Measurements from ENCODE around the gene HRC.
"Not testable (repeated sequence)": the region's sequence is repeated elsewhere in the genome, so short reads cannot be mapped to it uniquely, and the experiment has no call there.

HRC gene

DNA sequence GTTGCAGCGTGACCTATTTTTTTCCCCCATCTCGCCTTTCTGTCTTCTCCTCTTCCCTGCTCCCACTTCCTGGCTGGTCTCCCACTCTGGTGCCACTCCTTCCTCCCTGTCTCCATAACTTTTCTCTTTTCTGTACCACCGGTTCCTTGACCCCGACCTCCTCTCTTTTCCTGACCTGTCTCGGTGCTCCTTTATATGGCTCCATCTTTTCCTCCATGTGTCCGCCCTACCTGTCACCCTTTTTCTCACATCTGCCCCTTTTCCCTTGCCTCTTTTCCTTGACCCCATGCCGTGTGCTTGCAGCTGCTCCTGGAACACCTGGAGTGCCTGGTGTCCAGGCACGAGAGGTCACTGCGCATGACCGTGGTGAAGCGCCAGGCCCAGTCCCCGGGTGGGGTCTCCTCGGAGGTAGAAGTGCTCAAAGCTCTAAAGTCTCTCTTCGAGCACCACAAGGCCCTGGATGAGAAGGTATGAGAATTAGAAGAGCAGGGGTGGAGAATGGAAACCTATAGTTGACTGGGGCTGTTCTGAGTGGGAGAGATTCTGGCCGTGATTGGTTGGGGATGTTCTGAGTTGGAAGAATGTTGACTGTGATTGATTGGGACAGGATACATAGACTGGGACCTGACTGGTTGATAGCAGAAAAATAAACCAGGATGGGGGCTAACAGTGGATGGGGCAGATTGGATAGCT, 26.5 kb downstream of the HRC start:
- TF ChIP-seq, protein P1, sequence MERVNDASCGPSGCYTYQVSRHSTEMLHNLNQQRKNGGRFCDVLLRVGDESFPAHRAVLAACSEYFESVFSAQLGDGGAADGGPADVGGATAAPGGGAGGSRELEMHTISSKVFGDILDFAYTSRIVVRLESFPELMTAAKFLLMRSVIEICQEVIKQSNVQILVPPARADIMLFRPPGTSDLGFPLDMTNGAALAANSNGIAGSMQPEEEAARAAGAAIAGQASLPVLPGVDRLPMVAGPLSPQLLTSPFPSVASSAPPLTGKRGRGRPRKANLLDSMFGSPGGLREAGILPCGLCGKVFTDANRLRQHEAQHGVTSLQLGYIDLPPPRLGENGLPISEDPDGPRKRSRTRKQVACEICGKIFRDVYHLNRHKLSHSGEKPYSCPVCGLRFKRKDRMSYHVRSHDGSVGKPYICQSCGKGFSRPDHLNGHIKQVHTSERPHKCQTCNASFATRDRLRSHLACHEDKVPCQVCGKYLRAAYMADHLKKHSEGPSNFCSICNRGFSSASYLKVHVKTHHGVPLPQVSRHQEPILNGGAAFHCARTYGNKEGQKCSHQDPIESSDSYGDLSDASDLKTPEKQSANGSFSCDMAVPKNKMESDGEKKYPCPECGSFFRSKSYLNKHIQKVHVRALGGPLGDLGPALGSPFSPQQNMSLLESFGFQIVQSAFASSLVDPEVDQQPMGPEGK (CRISPR knock-in tag; IDR thresholded peaks at IDR 0.05; ENCODE audit: borderline replicate concordance), result no peak
- ATAC-seq, result no peak

DNA sequence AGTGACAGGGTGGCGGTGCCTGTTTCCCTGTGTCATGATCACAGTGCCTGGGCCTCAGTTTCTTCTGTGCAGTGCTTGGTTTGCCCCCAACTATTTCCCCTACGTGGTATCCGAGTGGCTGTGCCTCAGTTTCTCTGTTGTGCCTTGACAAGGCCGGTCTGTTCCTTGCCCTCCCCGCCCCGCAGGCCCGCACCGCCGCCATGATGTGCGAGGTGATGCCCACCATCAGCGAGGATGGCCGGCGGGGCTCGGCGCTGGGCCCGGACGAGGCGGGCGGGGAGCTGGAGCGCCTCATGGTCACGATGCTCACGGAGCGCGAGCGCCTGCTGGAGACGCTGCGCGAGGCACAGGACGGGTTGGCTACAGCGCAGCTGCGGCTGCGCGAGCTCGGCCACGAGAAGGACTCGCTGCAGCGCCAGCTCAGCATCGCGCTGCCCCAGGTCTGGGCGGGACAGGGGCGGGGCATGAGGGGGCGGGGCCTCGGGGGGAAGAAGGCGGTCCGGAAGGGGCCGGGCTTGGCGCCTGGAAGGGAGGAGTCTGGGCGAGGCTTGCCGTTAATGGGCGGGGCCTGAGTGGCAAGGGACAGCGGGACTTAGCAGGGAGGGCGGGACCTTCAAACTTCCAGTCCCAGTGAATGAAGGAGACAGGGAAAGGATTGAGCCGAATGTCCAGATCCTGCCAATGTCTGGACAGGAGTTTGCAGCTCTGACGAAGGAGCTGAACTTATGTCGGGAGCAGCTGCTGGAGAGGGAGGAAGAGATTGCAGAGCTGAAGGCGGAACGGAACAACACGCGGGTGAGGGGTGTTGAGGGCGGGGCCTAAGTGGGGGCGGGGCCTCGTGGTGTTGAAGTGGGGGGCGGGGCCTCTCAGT, 27.3 kb downstream of the HRC start:
- TF ChIP-seq, protein P2, sequence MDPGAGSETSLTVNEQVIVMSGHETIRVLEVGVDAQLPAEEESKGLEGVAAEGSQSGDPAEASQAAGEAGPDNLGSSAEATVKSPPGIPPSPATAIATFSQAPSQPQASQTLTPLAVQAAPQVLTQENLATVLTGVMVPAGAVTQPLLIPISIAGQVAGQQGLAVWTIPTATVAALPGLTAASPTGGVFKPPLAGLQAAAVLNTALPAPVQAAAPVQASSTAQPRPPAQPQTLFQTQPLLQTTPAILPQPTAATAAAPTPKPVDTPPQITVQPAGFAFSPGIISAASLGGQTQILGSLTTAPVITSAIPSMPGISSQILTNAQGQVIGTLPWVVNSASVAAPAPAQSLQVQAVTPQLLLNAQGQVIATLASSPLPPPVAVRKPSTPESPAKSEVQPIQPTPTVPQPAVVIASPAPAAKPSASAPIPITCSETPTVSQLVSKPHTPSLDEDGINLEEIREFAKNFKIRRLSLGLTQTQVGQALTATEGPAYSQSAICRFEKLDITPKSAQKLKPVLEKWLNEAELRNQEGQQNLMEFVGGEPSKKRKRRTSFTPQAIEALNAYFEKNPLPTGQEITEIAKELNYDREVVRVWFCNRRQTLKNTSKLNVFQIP (CRISPR knock-in tag; IDR thresholded peaks at IDR 0.05; ENCODE audit: borderline replicate concordance, low read depth), result no peak
- no peak for TF ChIP-seq ZC3H10 (CRISPR knock-in tag; IDR thresholded peaks at IDR 0.05)
- 0 out of 2 replicates have a peak, but pooled peaks have one; percentile 23 for TF ChIP-seq GLIS3 (CRISPR knock-in tag; IDR thresholded peaks at IDR 0.05)
- peak; percentile 93 for TF ChIP-seq CSDC2 (CRISPR knock-in tag; IDR thresholded peaks at IDR 0.05)
- TF ChIP-seq OSR1 (CRISPR knock-in tag; IDR thresholded peaks at IDR 0.05), result no peak
- peak; percentile 64; the same call in 1 of the 2 replicates for TF ChIP-seq ZNF565 (CRISPR knock-in tag; conservative IDR thresholded peaks at IDR 0.05; ENCODE audit: low read depth)
- no peak for TF ChIP-seq ARNTL (CRISPR knock-in tag; IDR thresholded peaks at IDR 0.05; ENCODE audit: borderline replicate concordance, low read depth)
- TF ChIP-seq, protein P3, sequence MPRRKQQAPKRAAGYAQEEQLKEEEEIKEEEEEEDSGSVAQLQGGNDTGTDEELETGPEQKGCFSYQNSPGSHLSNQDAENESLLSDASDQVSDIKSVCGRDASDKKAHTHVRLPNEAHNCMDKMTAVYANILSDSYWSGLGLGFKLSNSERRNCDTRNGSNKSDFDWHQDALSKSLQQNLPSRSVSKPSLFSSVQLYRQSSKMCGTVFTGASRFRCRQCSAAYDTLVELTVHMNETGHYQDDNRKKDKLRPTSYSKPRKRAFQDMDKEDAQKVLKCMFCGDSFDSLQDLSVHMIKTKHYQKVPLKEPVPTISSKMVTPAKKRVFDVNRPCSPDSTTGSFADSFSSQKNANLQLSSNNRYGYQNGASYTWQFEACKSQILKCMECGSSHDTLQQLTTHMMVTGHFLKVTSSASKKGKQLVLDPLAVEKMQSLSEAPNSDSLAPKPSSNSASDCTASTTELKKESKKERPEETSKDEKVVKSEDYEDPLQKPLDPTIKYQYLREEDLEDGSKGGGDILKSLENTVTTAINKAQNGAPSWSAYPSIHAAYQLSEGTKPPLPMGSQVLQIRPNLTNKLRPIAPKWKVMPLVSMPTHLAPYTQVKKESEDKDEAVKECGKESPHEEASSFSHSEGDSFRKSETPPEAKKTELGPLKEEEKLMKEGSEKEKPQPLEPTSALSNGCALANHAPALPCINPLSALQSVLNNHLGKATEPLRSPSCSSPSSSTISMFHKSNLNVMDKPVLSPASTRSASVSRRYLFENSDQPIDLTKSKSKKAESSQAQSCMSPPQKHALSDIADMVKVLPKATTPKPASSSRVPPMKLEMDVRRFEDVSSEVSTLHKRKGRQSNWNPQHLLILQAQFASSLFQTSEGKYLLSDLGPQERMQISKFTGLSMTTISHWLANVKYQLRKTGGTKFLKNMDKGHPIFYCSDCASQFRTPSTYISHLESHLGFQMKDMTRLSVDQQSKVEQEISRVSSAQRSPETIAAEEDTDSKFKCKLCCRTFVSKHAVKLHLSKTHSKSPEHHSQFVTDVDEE (CRISPR knock-in tag; IDR thresholded peaks at IDR 0.05), result peak; percentile 61; the same call in 1 of the 2 replicates
- no peak for TF ChIP-seq ESRRG (CRISPR knock-in tag; IDR thresholded peaks at IDR 0.05)
- peak; percentile 97 for ATAC-seq

DNA sequence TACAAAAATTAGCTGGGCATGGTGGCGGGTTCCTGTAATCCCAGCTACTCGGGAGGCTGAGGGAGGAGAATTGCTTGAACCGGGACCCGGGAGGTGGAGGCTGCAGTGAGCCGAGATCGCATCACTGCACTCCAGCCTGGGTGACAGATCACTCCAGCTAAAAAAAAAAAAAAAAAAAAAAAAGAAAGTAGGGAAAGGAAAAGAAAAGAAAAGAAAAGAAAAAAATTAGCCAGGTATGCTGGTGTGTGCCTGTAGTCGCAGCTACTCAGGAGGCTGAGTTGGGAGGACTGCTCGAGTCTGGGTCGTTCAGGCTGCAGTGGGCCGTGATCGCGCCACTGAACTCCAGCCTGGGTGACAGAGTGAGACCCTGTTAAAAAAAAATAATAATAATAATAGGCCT, 28.0 kb downstream of the HRC start:
- not testable (repeated sequence) for ATAC-seq

DNA sequence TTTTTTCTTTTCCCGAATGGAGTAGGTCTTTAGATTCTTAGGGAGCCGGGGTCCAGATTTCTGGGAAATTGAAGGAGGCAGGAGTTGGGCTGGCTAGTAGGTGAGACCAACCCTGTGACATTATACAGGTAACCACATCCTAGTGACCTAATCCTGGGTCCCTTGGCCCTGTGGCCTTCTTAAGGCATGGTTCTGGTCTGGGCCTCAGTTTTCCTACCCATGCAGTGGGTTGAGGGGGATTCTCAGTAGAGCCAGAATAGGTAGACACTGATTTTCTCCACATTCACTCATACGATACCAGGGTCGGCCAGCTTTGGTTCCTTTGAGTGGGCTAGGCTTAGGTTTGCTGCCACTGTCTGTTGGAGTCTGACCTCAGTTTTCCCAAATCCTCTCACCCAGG, 28.6 kb downstream of the HRC start:
- no peak for ATAC-seq
- no peak for TF ChIP-seq ZNF565 (CRISPR knock-in tag; conservative IDR thresholded peaks at IDR 0.05; ENCODE audit: low read depth)
- TF ChIP-seq, protein P4, sequence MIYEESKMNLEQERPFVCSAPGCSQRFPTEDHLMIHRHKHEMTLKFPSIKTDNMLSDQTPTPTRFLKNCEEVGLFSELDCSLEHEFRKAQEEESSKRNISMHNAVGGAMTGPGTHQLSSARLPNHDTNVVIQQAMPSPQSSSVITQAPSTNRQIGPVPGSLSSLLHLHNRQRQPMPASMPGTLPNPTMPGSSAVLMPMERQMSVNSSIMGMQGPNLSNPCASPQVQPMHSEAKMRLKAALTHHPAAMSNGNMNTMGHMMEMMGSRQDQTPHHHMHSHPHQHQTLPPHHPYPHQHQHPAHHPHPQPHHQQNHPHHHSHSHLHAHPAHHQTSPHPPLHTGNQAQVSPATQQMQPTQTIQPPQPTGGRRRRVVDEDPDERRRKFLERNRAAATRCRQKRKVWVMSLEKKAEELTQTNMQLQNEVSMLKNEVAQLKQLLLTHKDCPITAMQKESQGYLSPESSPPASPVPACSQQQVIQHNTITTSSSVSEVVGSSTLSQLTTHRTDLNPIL (CRISPR knock-in tag; IDR thresholded peaks at IDR 0.05; ENCODE audit: low read depth), result no peak
- TF ChIP-seq, protein P1 (CRISPR knock-in tag; IDR thresholded peaks at IDR 0.05; ENCODE audit: borderline replicate concordance), result no peak
- TF ChIP-seq SNAI2 (CRISPR knock-in tag; IDR thresholded peaks at IDR 0.05), result no peak
- TF ChIP-seq ESRRG (CRISPR knock-in tag; IDR thresholded peaks at IDR 0.05), result no peak
- TF ChIP-seq, protein P5, sequence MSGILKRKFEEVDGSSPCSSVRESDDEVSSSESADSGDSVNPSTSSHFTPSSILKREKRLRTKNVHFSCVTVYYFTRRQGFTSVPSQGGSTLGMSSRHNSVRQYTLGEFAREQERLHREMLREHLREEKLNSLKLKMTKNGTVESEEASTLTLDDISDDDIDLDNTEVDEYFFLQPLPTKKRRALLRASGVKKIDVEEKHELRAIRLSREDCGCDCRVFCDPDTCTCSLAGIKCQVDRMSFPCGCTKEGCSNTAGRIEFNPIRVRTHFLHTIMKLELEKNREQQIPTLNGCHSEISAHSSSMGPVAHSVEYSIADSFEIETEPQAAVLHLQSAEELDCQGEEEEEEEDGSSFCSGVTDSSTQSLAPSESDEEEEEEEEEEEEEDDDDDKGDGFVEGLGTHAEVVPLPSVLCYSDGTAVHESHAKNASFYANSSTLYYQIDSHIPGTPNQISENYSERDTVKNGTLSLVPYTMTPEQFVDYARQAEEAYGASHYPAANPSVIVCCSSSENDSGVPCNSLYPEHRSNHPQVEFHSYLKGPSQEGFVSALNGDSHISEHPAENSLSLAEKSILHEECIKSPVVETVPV (CRISPR knock-in tag; IDR thresholded peaks at IDR 0.05), result no peak
- no peak for TF ChIP-seq BACH2 (CRISPR knock-in tag; IDR thresholded peaks at IDR 0.05; ENCODE audit: borderline replicate concordance)
- no peak for TF ChIP-seq RARB (CRISPR knock-in tag; IDR thresholded peaks at IDR 0.05)
- TF ChIP-seq ZFP30 (CRISPR knock-in tag; IDR thresholded peaks at IDR 0.05), result no peak
- no peak for TF ChIP-seq TCF4 (CRISPR knock-in tag; IDR thresholded peaks at IDR 0.05; ENCODE audit: borderline replicate concordance)
- TF ChIP-seq, protein P2 (CRISPR knock-in tag; IDR thresholded peaks at IDR 0.05; ENCODE audit: borderline replicate concordance, low read depth), result no peak
